Thyroid gland (tissue), 4 donors: ENCODE data around the gene GRM4. TPM values are rescaled to one million over a fixed set of nuclear protein-coding genes. Genes with fewer than 3 reads are reported as not detected.

Experiments used
- DNase-seq, 2 donors: peaks; one replicate each; pipeline ENCODE4 v3.0.0-alpha.2; 2019
- H3K27ac ChIP-seq, 3 donors: fragments of 200-600 bp; sonication (generic); 1 replicate in 2 of 3; 2 replicates in 1 of 3; pipeline ENCODE4 v1.5.1; 2016 to 2019; ENCODE audit warnings: mild to moderate bottlenecking in 1 of 3, moderate library complexity in 1 of 3
- H3K27me3 ChIP-seq: fragments of 200-600 bp; sonication (generic); one replicate; pipeline ENCODE4 v1.5.1; 2019
- H3K36me3 ChIP-seq, 2 donors: fragments of 200-600 bp; sonication (generic); one replicate each; pipeline ENCODE4 v1.5.1; 2016 to 2019
- H3K4me1 ChIP-seq, 2 donors: fragments of 200-600 bp; sonication (generic); one replicate each; pipeline ENCODE4 v1.5.1; 2017 to 2019
- H3K4me3 ChIP-seq, 3 donors: fragments of 200-600 bp; sonication (generic); replicated peaks in 1 of 3; 1 replicate in 2 of 3; 2 replicates in 1 of 3; pipeline ENCODE4 v1.5.1; 2016; ENCODE audit warnings: mild to moderate bottlenecking in 1 of 3
- H3K9me3 ChIP-seq: fragments of 200-600 bp; sonication (generic); one replicate; pipeline ENCODE4 v1.5.1; 2017
- CTCF ChIP-seq, 6 experiments: fragments of 200-600 bp in 3 of 6; fragments of 450-650 bp in 3 of 6; sonication (generic) in 3 of 6; IDR thresholded peaks; one replicate each; pipeline ENCODE4 v1.5.1; 2016 to 2019; ENCODE audit warnings: antibody characterized with exemption in 6 of 6, mild to moderate bottlenecking in 2 of 6, inconsistent platforms in 1 of 6, moderate library complexity in 1 of 6
- POLR2A ChIP-seq, 2 donors: fragments of 450-650 bp; IDR thresholded peaks; one replicate each; pipeline ENCODE4 v1.6.1; 2017; ENCODE audit warnings: antibody characterized with exemption in 2 of 2, mild to moderate bottlenecking in 2 of 2, moderate library complexity in 1 of 2
- WGBS, 2 donors: methylation state at CpG; one replicate each; pipeline ENCODE4 v1.1.5; 2017; 5-methylcytosine and 5-hydroxymethylcytosine counted together
- intact Hi-C: fragments of 100-400 bp; cut with DNase I; formaldehyde crosslinking; loops from one replicate; pipeline ENCODE4 v1.15.1; 2023
- total RNA-seq, 4 donors: library from RNA; depleted of rRNA; stranded (reverse); fragments of >200 nt; gene quantifications; one replicate each; pipeline ENCODE4 v1.2.3, GENCODE V29; 2016

The GRM4 gene
- total RNA-seq, 4 donors from 2014 or later = under 0.01 TPM; not detected in 3

- Histone ChIP-seq H3K4me3 (no peak overlapping the region), H3K4me1 (peaks cover 0 to 2% of the 10 kb centered on the region in 2 donors), H3K27ac (no peak overlapping the region), H3K9me3 (no peaks in the 10 kb centered on the region), H3K36me3 (no peaks in the 10 kb centered on the region), H3K27me3 (no peaks in the 10 kb centered on the region)
- intact Hi-C loops = no loop called here
- TF ChIP-seq POLR2A (IDR thresholded peaks at IDR 0.05) = no peak
- TF ChIP-seq CTCF (IDR thresholded peaks at IDR 0.05) = no peak
- 30 to 36% methylated on average over 4 of the region's 4 CpGs for WGBS, 2 donors
- peak; percentile 52 to 63 for DNase-seq
Measured at GRCh38 chr6:34170346-34170745, 24.5 kb upstream of the GRM4 start.

- Histone ChIP-seq H3K27me3 (no peaks in the 10 kb centered on the region), H3K4me3 (no peak overlapping the region), H3K36me3 (no peaks in the 10 kb centered on the region), H3K9me3 (no peaks in the 10 kb centered on the region), H3K4me1 (peaks cover 0 to 2% of the 10 kb centered on the region in 2 donors), H3K27ac (no peak overlapping the region)
- TF ChIP-seq CTCF (IDR thresholded peaks at IDR 0.05) (no peak), POLR2A (IDR thresholded peaks at IDR 0.05) (no peak)
- no peak for DNase-seq
- intact Hi-C loops = no loop called here
- WGBS, 2 donors = 95 to 97% methylated on average over 1 of the region's 1 CpG
Measured at GRCh38 chr6:34169897-34170296, 24.0 kb upstream of the GRM4 start.

GRCh38 chr6:34161857-34162515, 16.1 kb upstream of the GRM4 start:
- no peaks in the 10 kb centered on the region for H3K36me3 ChIP-seq
- intact Hi-C loops = no loop called here
- no peak overlapping the region for H3K27ac ChIP-seq
- H3K27me3 ChIP-seq = no peaks in the 10 kb centered on the region
- H3K4me1 ChIP-seq = no peaks in the 10 kb centered on the region
- WGBS, 2 donors = 66 to 71% methylated on average over 8 of the region's 8 CpGs
- no peak for DNase-seq
- H3K4me3 ChIP-seq = no peak overlapping the region
- H3K9me3 ChIP-seq = no peaks in the 10 kb centered on the region
- TF ChIP-seq POLR2A (IDR thresholded peaks at IDR 0.05) = no peak
- no peak for TF ChIP-seq CTCF (IDR thresholded peaks at IDR 0.05)

GRCh38 chr6:34159844-34160243, 14.0 kb upstream of the GRM4 start:
- no peak for DNase-seq
- Histone ChIP-seq H3K27ac (no peak overlapping the region), H3K4me1 (peaks cover 0 to 2% of the 10 kb centered on the region in 2 donors), H3K9me3 (no peaks in the 10 kb centered on the region), H3K27me3 (no peaks in the 10 kb centered on the region), H3K4me3 (no peak overlapping the region), H3K36me3 (no peaks in the 10 kb centered on the region)
- no peak for TF ChIP-seq CTCF (IDR thresholded peaks at IDR 0.05)
- TF ChIP-seq POLR2A (IDR thresholded peaks at IDR 0.05) = no peak
- intact Hi-C loops = loop anchor here (10.0 kb wide), 1 partner anchor 575 kb away; the partner anchor contains the start of gene BAK1

- WGBS, 2 donors = 91 to 92% methylated on average over 3 of the region's 3 CpGs
- intact Hi-C loops = loop anchor here (10.0 kb wide), 1 partner anchor 574 kb away; the partner anchor contains the start of gene BAK1
- no peak overlapping the region for H3K4me3 ChIP-seq
- TF ChIP-seq CTCF (IDR thresholded peaks at IDR 0.05) (no peak), POLR2A (IDR thresholded peaks at IDR 0.05) (no peak)
- H3K9me3 ChIP-seq = no peaks in the 10 kb centered on the region
- DNase-seq = no peak
- no peak overlapping the region for H3K27ac ChIP-seq
- H3K4me1 ChIP-seq = peaks cover 0 to 8% of the 10 kb centered on the region in 2 donors
- no peaks in the 10 kb centered on the region for H3K36me3 ChIP-seq
- H3K27me3 ChIP-seq = no peaks in the 10 kb centered on the region
Measured at GRCh38 chr6:34158876-34159275, 13.0 kb upstream of the GRM4 start.
